ENCODE results near the gene TLE1.

GRCh38 chr9:81614335-81614734 lies 75.0 kb downstream of the TLE1 start:
- TF ChIP-seq, protein P1, sequence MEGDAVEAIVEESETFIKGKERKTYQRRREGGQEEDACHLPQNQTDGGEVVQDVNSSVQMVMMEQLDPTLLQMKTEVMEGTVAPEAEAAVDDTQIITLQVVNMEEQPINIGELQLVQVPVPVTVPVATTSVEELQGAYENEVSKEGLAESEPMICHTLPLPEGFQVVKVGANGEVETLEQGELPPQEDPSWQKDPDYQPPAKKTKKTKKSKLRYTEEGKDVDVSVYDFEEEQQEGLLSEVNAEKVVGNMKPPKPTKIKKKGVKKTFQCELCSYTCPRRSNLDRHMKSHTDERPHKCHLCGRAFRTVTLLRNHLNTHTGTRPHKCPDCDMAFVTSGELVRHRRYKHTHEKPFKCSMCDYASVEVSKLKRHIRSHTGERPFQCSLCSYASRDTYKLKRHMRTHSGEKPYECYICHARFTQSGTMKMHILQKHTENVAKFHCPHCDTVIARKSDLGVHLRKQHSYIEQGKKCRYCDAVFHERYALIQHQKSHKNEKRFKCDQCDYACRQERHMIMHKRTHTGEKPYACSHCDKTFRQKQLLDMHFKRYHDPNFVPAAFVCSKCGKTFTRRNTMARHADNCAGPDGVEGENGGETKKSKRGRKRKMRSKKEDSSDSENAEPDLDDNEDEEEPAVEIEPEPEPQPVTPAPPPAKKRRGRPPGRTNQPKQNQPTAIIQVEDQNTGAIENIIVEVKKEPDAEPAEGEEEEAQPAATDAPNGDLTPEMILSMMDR (IDR thresholded peaks at IDR 0.05; ENCODE audit: low read depth, low read length), result no peak
- TF ChIP-seq EZH2phosphoT487 (IDR thresholded peaks at IDR 0.05; ENCODE audit: low read depth), result no peak
